ENCODE data around the gene PTPRA. TPM values are rescaled to one million over a fixed set of nuclear protein-coding genes. Genes with fewer than 3 reads are reported as not detected.

PTPRA gene
- total and polyA plus RNA-seq, 2 experiments from 2014 or later: 45.1 to 51.8 TPM

DNA sequence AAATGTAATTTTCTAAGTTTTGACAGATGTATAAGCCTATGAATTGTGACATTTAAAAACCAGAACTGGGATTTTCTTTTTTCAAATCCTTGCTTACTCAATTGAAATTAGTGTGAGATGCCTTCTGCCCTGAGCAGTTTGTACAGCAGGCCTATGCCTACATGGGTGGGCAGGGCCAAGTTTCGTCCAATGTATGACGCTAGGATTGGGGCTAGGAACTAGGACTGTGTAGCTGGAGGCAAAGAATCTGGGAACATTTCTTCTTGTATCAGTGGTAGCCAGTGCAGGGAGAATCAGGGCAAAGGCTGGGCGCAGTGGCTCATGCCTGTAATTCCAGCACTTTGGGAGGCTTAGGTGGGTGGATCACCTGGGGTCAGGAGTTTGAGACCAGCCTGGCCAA, 3.9 kb upstream of the PTPRA start:
- Histone ChIP-seq H3K4me3 (no peak overlapping the region), H3K27ac (no peak overlapping the region), H3K4me1 (ENCODE audit: insufficient read depth) (peaks cover 13% of the 10 kb centered on the region), H2AFZ (no peak overlapping the region), H3K79me2 (peaks cover 8% of the 10 kb centered on the region), H4K20me1 (ENCODE audit: insufficient read depth, poor library complexity, severe bottlenecking) (no peaks in the 10 kb centered on the region), H3K4me2 (no peak overlapping the region), H3K9me3 (ENCODE audit: low read depth) (no peaks in the 10 kb centered on the region), H3K36me3 (replicated peaks; ENCODE audit: insufficient read depth, low read depth) (no peaks in the 10 kb centered on the region), H3K27me3 (no peaks in the 10 kb centered on the region), H3K9me2 (replicated peaks; ENCODE audit: insufficient read depth) (no peaks in the 10 kb centered on the region)
- TF ChIP-seq EZH2 (IDR thresholded peaks at IDR 0.05; ENCODE audit: borderline replicate concordance) (no peak), EZH2phosphoT487 (IDR thresholded peaks at IDR 0.05; ENCODE audit: low read depth, severe bottlenecking, unreplicated experiment) (no peak)
- TF ChIP-seq, protein P1, sequence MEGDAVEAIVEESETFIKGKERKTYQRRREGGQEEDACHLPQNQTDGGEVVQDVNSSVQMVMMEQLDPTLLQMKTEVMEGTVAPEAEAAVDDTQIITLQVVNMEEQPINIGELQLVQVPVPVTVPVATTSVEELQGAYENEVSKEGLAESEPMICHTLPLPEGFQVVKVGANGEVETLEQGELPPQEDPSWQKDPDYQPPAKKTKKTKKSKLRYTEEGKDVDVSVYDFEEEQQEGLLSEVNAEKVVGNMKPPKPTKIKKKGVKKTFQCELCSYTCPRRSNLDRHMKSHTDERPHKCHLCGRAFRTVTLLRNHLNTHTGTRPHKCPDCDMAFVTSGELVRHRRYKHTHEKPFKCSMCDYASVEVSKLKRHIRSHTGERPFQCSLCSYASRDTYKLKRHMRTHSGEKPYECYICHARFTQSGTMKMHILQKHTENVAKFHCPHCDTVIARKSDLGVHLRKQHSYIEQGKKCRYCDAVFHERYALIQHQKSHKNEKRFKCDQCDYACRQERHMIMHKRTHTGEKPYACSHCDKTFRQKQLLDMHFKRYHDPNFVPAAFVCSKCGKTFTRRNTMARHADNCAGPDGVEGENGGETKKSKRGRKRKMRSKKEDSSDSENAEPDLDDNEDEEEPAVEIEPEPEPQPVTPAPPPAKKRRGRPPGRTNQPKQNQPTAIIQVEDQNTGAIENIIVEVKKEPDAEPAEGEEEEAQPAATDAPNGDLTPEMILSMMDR (IDR thresholded peaks at IDR 0.05; ENCODE audit: poor library complexity): no peak
- no peak for DNase-seq (ENCODE audit: low spot score)
- 96% methylated on average over 3 of the region's 3 CpGs for WGBS (ENCODE audit: low lambda C conversion rate, missing lambda C conversion rate)

- no peak overlapping the region for H2AFZ ChIP-seq
- WGBS (ENCODE audit: low lambda C conversion rate, missing lambda C conversion rate): 79% methylated on average over 2 of the region's 2 CpGs
- no peaks in the 10 kb centered on the region for H3K9me3 ChIP-seq (ENCODE audit: low read depth)
- H3K9me2 ChIP-seq (replicated peaks; ENCODE audit: insufficient read depth): no peaks in the 10 kb centered on the region
- no peaks in the 10 kb centered on the region for H3K27me3 ChIP-seq
- peaks cover 21% of the 10 kb centered on the region for H3K4me1 ChIP-seq (ENCODE audit: insufficient read depth)
- peaks cover 7% of the 10 kb centered on the region for H4K20me1 ChIP-seq (ENCODE audit: insufficient read depth, poor library complexity, severe bottlenecking)
- no peak overlapping the region for H3K27ac ChIP-seq
- H3K79me2 ChIP-seq: peaks cover 25% of the 10 kb centered on the region
- H3K4me3 ChIP-seq: no peak overlapping the region
- H3K36me3 ChIP-seq (replicated peaks; ENCODE audit: insufficient read depth, low read depth): no peaks in the 10 kb centered on the region
- TF ChIP-seq, protein P1 (IDR thresholded peaks at IDR 0.05; ENCODE audit: poor library complexity): no peak
- TF ChIP-seq EZH2phosphoT487 (IDR thresholded peaks at IDR 0.05; ENCODE audit: low read depth, severe bottlenecking, unreplicated experiment) (no peak), EZH2 (IDR thresholded peaks at IDR 0.05; ENCODE audit: borderline replicate concordance) (no peak)
- H3K4me2 ChIP-seq: no peak overlapping the region
- DNase-seq (ENCODE audit: low spot score): no peak
These were observed 2.2 kb upstream of the PTPRA start for GRCh38 chr20:2871111-2871465.

DNA sequence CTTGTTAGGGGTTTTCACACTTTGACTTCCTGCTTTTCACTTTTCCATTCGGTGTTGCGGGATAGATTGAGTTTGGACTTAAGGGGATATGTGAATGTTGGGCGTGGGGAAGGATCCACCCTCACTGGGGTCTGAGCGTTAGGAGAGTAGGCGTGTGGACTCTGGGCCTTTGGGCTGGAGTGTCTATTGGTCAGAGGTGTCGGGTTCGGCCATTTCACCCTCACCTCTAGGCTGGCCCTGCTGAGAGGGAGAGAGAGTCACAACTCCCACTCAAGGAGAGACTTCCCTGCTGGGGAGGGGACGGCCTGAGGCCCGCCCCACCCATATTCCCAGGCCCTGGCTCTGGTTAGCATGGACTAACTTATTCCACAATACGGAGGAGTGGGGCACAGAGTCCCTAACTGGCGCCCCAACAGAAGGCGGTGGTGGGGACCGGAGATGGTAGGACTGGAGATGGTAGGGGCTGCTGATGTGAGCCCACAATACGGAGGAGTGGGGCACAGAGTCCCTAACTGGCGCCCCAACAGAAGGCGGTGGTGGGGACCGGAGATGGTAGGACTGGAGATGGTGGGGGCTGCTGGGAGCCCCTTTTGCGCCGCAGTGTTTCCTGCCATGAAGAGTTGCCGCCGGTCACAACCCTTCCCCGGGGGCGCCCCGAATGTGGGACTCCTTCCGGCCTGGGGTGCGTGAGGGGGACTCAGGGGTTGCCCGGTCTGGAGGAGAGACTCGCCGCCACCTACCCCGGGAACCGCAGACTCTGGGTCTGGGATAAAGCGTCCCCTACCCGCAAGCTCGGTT, 1.4 kb upstream of the PTPRA start:
- no peaks in the 10 kb centered on the region for H3K36me3 ChIP-seq (replicated peaks; ENCODE audit: insufficient read depth, low read depth)
- TF ChIP-seq EZH2phosphoT487 (IDR thresholded peaks at IDR 0.05; ENCODE audit: low read depth, severe bottlenecking, unreplicated experiment) (no peak), EZH2 (IDR thresholded peaks at IDR 0.05; ENCODE audit: borderline replicate concordance) (no peak)
- TF ChIP-seq, protein P1 (IDR thresholded peaks at IDR 0.05; ENCODE audit: poor library complexity): no peak
- H4K20me1 ChIP-seq (ENCODE audit: insufficient read depth, poor library complexity, severe bottlenecking): peaks cover 7% of the 10 kb centered on the region
- H3K4me1 ChIP-seq (ENCODE audit: insufficient read depth): peaks cover 21% of the 10 kb centered on the region
- peaks cover 32% of the 10 kb centered on the region for H3K79me2 ChIP-seq
- H3K27me3 ChIP-seq: no peaks in the 10 kb centered on the region
- peak overlapping the region; percentile 54 for H3K4me3 ChIP-seq
- H3K4me2 ChIP-seq: peak overlapping the region; percentile 95
- 36% methylated on average over 32 of the region's 34 CpGs for WGBS (ENCODE audit: low lambda C conversion rate, missing lambda C conversion rate)
- no peaks in the 10 kb centered on the region for H3K9me3 ChIP-seq (ENCODE audit: low read depth)
- no peak for DNase-seq (ENCODE audit: low spot score)
- H3K9me2 ChIP-seq (replicated peaks; ENCODE audit: insufficient read depth): no peaks in the 10 kb centered on the region
- peak overlapping the region; percentile 59 for H2AFZ ChIP-seq
- no peak overlapping the region for H3K27ac ChIP-seq

All from hepatocyte (in vitro differentiated cells).